Measurements from ENCODE around the gene PACRG. TPM values are rescaled to one million over a fixed set of nuclear protein-coding genes. Genes with fewer than 3 reads are reported as not detected.

The PACRG gene
- polyA plus RNA-seq, 1 of the 3 experiments (the other 2 are of a cell fraction) = 0.56 TPM

DNA sequence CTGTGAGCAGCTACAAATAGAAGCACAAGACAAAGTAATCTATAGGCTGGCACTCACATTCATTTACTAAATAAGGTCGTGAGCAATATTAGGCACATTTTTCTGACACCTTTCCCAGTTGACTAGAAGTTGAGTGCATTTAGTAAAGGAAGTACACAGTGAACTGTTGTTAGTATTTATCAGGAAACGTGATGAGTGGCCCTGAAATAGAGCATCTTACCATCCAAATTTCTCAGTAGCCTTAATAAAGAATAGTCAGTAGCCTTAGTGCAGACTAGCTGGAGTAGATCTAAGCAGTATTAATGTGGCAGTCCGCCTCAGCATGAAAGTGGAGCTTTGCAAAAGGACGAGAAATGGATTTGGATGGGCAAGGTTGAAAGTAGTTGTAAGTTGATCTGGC, 481.2 kb downstream of the PACRG start:
- CTCF ChIA-PET = no interaction called here

DNA sequence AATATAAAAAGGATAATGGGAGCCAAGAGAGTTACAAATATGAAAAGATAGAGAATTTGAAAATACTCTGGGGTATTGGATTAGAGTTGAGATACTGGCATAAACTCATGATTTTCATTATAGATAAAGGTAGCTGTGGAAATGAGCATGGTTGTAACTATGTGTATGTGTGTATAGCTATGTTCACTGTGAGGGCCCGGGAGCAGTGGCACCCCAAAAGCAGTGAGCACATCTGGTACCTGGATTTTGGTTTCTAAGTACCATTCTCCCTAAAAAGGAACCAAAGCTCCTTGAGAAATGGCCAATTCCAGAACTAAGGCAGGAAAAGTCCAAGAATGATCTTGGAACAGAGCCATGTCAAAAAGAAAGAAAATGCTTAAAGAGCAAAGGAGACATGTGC, 484.3 kb downstream of the PACRG start:
- Histone ChIP-seq H3F3A (replicated peaks; ENCODE audit: insufficient read depth) (no peaks in the 10 kb centered on the region), H3K4me1 (ENCODE audit: control insufficient read depth in 1 of 2, insufficient read depth in 2 of 2, low read depth in 1 of 2, low read length in 1 of 2) (no peaks in the 10 kb centered on the region), H3K9me3 (no peaks in the 10 kb centered on the region), H3K27ac (ENCODE audit: low read depth in 2 of 2, low read length in 1 of 2) (no peak overlapping the region), H3K9me2 (no peaks in the 10 kb centered on the region), H2AFZ (ENCODE audit: low read depth) (no peak overlapping the region), H3K79me2 (ENCODE audit: insufficient read depth) (no peaks in the 10 kb centered on the region), H3K27me3 (ENCODE audit: insufficient read depth) (no peaks in the 10 kb centered on the region), H3K4me2 (no peak overlapping the region), H3K36me3 (replicated peaks in 1 of 2; ENCODE audit: control insufficient read depth in 1 of 2, insufficient read depth in 2 of 2, low read length in 1 of 2) (no peaks in the 10 kb centered on the region), H4K20me1 (ENCODE audit: insufficient read depth) (no peaks in the 10 kb centered on the region), H3K9ac (no peak overlapping the region), H3K4me3 (ENCODE audit: low read depth in 2 of 2, low read length in 1 of 2) (no peak overlapping the region)
- 27% methylated on average over 1 of the region's 1 CpG for WGBS (ENCODE audit: low lambda C conversion rate)
- POLR2A ChIA-PET = no interaction called here
- DNase-seq = no peak
- CTCF ChIA-PET = no interaction called here
- TF ChIP-seq RCOR1 (IDR thresholded peaks at IDR 0.05; ENCODE audit: low read length) = no peak
- TF ChIP-seq TAF1 (IDR thresholded peaks at IDR 0.05; ENCODE audit: borderline replicate concordance, low read depth, low read length) = no peak
- TF ChIP-seq GATA2 (CRISPR knock-in tag; IDR thresholded peaks at IDR 0.05) = no peak
- TF ChIP-seq FOSL2 (IDR thresholded peaks at IDR 0.05; ENCODE audit: borderline replicate concordance, low read depth) = no peak
- no peak for TF ChIP-seq NRF1 (IDR thresholded peaks at IDR 0.05; ENCODE audit: low read depth, low read length)
- TF ChIP-seq, protein P1, sequence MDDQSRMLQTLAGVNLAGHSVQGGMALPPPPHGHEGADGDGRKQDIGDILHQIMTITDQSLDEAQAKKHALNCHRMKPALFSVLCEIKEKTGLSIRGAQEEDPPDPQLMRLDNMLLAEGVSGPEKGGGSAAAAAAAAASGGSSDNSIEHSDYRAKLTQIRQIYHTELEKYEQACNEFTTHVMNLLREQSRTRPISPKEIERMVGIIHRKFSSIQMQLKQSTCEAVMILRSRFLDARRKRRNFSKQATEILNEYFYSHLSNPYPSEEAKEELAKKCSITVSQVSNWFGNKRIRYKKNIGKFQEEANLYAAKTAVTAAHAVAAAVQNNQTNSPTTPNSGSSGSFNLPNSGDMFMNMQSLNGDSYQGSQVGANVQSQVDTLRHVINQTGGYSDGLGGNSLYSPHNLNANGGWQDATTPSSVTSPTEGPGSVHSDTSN (IDR thresholded peaks at IDR 0.05) = no peak
- TF ChIP-seq, protein P2, sequence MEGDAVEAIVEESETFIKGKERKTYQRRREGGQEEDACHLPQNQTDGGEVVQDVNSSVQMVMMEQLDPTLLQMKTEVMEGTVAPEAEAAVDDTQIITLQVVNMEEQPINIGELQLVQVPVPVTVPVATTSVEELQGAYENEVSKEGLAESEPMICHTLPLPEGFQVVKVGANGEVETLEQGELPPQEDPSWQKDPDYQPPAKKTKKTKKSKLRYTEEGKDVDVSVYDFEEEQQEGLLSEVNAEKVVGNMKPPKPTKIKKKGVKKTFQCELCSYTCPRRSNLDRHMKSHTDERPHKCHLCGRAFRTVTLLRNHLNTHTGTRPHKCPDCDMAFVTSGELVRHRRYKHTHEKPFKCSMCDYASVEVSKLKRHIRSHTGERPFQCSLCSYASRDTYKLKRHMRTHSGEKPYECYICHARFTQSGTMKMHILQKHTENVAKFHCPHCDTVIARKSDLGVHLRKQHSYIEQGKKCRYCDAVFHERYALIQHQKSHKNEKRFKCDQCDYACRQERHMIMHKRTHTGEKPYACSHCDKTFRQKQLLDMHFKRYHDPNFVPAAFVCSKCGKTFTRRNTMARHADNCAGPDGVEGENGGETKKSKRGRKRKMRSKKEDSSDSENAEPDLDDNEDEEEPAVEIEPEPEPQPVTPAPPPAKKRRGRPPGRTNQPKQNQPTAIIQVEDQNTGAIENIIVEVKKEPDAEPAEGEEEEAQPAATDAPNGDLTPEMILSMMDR (IDR thresholded peaks at IDR 0.05) = no peak
- no peak for TF ChIP-seq YY1 (IDR thresholded peaks at IDR 0.05; ENCODE audit: low read depth)
- TF ChIP-seq GABPA (IDR thresholded peaks at IDR 0.05; ENCODE audit: low read depth) = no peak
- TF ChIP-seq, protein P3, sequence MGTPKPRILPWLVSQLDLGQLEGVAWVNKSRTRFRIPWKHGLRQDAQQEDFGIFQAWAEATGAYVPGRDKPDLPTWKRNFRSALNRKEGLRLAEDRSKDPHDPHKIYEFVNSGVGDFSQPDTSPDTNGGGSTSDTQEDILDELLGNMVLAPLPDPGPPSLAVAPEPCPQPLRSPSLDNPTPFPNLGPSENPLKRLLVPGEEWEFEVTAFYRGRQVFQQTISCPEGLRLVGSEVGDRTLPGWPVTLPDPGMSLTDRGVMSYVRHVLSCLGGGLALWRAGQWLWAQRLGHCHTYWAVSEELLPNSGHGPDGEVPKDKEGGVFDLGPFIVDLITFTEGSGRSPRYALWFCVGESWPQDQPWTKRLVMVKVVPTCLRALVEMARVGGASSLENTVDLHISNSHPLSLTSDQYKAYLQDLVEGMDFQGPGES (IDR thresholded peaks at IDR 0.05; ENCODE audit: low read depth, low read length) = no peak
- no peak for TF ChIP-seq SIN3A (IDR thresholded peaks at IDR 0.05; ENCODE audit: borderline replicate concordance, low read depth, low read length)
- TF ChIP-seq, protein P4, sequence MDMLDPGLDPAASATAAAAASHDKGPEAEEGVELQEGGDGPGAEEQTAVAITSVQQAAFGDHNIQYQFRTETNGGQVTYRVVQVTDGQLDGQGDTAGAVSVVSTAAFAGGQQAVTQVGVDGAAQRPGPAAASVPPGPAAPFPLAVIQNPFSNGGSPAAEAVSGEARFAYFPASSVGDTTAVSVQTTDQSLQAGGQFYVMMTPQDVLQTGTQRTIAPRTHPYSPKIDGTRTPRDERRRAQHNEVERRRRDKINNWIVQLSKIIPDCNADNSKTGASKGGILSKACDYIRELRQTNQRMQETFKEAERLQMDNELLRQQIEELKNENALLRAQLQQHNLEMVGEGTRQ (IDR thresholded peaks at IDR 0.05; ENCODE audit: borderline replicate concordance, low read depth, low read length) = no peak

More for the DNA sequence above, 481.2 kb downstream of the PACRG start:
- Histone ChIP-seq H3K79me2 (ENCODE audit: insufficient read depth) (no peaks in the 10 kb centered on the region), H3K27me3 (ENCODE audit: insufficient read depth) (no peaks in the 10 kb centered on the region), H2AFZ (ENCODE audit: low read depth) (no peak overlapping the region), H3K36me3 (replicated peaks in 1 of 2; ENCODE audit: control insufficient read depth in 1 of 2, insufficient read depth in 2 of 2, low read length in 1 of 2) (no peaks in the 10 kb centered on the region), H3K9me2 (no peaks in the 10 kb centered on the region), H4K20me1 (ENCODE audit: insufficient read depth) (no peaks in the 10 kb centered on the region), H3K4me2 (no peak overlapping the region), H3F3A (replicated peaks; ENCODE audit: insufficient read depth) (no peaks in the 10 kb centered on the region), H3K4me1 (ENCODE audit: control insufficient read depth in 1 of 2, insufficient read depth in 2 of 2, low read depth in 1 of 2, low read length in 1 of 2) (no peaks in the 10 kb centered on the region), H3K9ac (no peak overlapping the region), H3K27ac (ENCODE audit: low read depth in 2 of 2, low read length in 1 of 2) (no peak overlapping the region), H3K4me3 (ENCODE audit: low read depth in 2 of 2, low read length in 1 of 2) (no peak overlapping the region), H3K9me3 (no peaks in the 10 kb centered on the region)
- no peak for DNase-seq
- 14% methylated on average over 4 of the region's 4 CpGs for WGBS (ENCODE audit: low lambda C conversion rate)
- TF ChIP-seq, protein P5, sequence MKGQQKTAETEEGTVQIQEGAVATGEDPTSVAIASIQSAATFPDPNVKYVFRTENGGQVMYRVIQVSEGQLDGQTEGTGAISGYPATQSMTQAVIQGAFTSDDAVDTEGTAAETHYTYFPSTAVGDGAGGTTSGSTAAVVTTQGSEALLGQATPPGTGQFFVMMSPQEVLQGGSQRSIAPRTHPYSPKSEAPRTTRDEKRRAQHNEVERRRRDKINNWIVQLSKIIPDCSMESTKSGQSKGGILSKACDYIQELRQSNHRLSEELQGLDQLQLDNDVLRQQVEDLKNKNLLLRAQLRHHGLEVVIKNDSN (IDR thresholded peaks at IDR 0.05; ENCODE audit: borderline replicate concordance, low read depth) = no peak
- no peak for TF ChIP-seq RCOR1 (IDR thresholded peaks at IDR 0.05; ENCODE audit: low read length)
- TF ChIP-seq, protein P6, sequence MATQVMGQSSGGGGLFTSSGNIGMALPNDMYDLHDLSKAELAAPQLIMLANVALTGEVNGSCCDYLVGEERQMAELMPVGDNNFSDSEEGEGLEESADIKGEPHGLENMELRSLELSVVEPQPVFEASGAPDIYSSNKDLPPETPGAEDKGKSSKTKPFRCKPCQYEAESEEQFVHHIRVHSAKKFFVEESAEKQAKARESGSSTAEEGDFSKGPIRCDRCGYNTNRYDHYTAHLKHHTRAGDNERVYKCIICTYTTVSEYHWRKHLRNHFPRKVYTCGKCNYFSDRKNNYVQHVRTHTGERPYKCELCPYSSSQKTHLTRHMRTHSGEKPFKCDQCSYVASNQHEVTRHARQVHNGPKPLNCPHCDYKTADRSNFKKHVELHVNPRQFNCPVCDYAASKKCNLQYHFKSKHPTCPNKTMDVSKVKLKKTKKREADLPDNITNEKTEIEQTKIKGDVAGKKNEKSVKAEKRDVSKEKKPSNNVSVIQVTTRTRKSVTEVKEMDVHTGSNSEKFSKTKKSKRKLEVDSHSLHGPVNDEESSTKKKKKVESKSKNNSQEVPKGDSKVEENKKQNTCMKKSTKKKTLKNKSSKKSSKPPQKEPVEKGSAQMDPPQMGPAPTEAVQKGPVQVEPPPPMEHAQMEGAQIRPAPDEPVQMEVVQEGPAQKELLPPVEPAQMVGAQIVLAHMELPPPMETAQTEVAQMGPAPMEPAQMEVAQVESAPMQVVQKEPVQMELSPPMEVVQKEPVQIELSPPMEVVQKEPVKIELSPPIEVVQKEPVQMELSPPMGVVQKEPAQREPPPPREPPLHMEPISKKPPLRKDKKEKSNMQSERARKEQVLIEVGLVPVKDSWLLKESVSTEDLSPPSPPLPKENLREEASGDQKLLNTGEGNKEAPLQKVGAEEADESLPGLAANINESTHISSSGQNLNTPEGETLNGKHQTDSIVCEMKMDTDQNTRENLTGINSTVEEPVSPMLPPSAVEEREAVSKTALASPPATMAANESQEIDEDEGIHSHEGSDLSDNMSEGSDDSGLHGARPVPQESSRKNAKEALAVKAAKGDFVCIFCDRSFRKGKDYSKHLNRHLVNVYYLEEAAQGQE (IDR thresholded peaks at IDR 0.05; ENCODE audit: low read depth, low read length) = no peak
- no peak for TF ChIP-seq TCF12 (IDR thresholded peaks at IDR 0.05)
- TF ChIP-seq RFX5 (IDR thresholded peaks at IDR 0.05; ENCODE audit: low read length) = no peak
- no peak for TF ChIP-seq FOXJ3 (CRISPR knock-in tag; IDR thresholded peaks at IDR 0.05)
- POLR2A ChIA-PET = no interaction called here
